Psoas muscle (tissue), 8 donors: ENCODE results near the gene ZNF57. TPM values are rescaled to one million over a fixed set of nuclear protein-coding genes. Genes with fewer than 3 reads are reported as not detected.
"Not testable (repeated sequence)": the region's sequence is repeated elsewhere in the genome, so short reads cannot be mapped to it uniquely, and the experiment has no call there.

Source experiments
- ATAC-seq, 4 donors: fragments of 200-7000 bp; cut with Tn5 transposase; one replicate each; pipeline ENCODE4 v1.9.1; 2020; ENCODE audit warnings: moderate library complexity in 3 of 4, mild to moderate bottlenecking in 2 of 4
- DNase-seq, 2 donors: peaks; one replicate each; pipeline ENCODE4 v3.0.0-alpha.2; 2020
- H3K27ac ChIP-seq: fragments of 200-600 bp; one replicate; pipeline ENCODE4 v1.8.0; 2022
- H3K27me3 ChIP-seq, 3 donors: fragments of 200-600 bp in 1 of 3; one replicate each; pipeline versions ENCODE4 v1.6.1 to v1.8.0; 2013 to 2022; ENCODE audit warnings: low read length in 2 of 3, mild to moderate bottlenecking in 2 of 3, moderate library complexity in 1 of 3; ENCODE audit not compliant: insufficient read depth in 3 of 3
- H3K36me3 ChIP-seq, 2 donors: fragments of 200-600 bp in 1 of 2; one replicate each; pipeline versions ENCODE4 v1.6.1 to v1.8.0; 2013 to 2022; ENCODE audit warnings: low read depth in 1 of 2, mild to moderate bottlenecking in 1 of 2, moderate library complexity in 1 of 2; ENCODE audit not compliant: insufficient read depth in 1 of 2
- H3K4me1 ChIP-seq: fragments of 200-600 bp; one replicate; pipeline ENCODE4 v1.8.0; 2022
- H3K4me3 ChIP-seq: fragments of 200-600 bp; one replicate; pipeline ENCODE4 v1.8.0; 2022; ENCODE audit warnings: mild to moderate bottlenecking
- H3K9me3 ChIP-seq: fragments of 200-600 bp; one replicate; pipeline ENCODE4 v1.8.0; 2022
- CTCF ChIP-seq: fragments of 200-600 bp; IDR thresholded peaks from one replicate; pipeline ENCODE4 v1.8.0; 2022; ENCODE audit warnings: antibody characterized with exemption
- WGBS, 3 donors: extraction: QIAGEN DNeasy Blood & Tissue Kit; methylation state at CpG; one replicate each; pipeline versions ENCODE4 v1.1.6 to v1.1.7; 2013; 5-methylcytosine and 5-hydroxymethylcytosine counted together
- intact Hi-C, 2 donors: fragments of 100-400 bp; cut with DNase I; formaldehyde crosslinking; loops; one replicate each; pipeline versions ENCODE4 v1.11.0 to v1.14.2; 2022
- polyA plus RNA-seq, 3 donors: library from polyadenylated mRNA; stranded (reverse); fragments of 200-250 nt; gene quantifications; one replicate each; pipeline ENCODE4 v1.2.3, GENCODE V29; 2013
- total RNA-seq, 4 donors: library from RNA; stranded (reverse); fragmentation: NEBNext Ultra II Directional in 2 of 4; extraction: Animal tissue kit (Norgen Biotek cat#: 25700) in 2 of 4; gene quantifications; one replicate each; pipeline versions ENCODE4 v1.2.1 to v1.2.4, GENCODE V29; 2021 to 2023
- donor health status: healthy with polysubstance abuse.
- donor health status: DM: no; HTN: no; CAD: no; lungs with moderate emphysema.
- donor health status: Bipolar disorder and iron deficiency.
- donor health status: healthy.
- donor health status: DM: yes; HTN: yes; CAD: no.
- donor health status: DM: no; HTN: no; CAD: no.
- donor health status: DM: no; HTN: no; CAD: no.
- donor health status: DM: yes; HTN: yes; CAD: no.

The ZNF57 gene
- total and polyA plus RNA-seq, 7 donors, result 0.65 to 1.9 (median 1.1) TPM

- Histone ChIP-seq H3K4me3 (no peak overlapping the region), H3K27ac (no peak overlapping the region), H3K9me3 (no peaks in the 10 kb centered on the region), H3K27me3 (no peaks in the 10 kb centered on the region), H3K4me1 (no peaks in the 10 kb centered on the region), H3K36me3 (no peaks in the 10 kb centered on the region)
- 76 to 83% (median 78%) methylated on average over 11 to 12 of the region's 12 CpGs for WGBS, 3 donors
- intact Hi-C loops, result no loop called here
- DNase-seq (no peak), ATAC-seq (no peak)
- TF ChIP-seq CTCF, result no peak
Observed at GRCh38 chr19:2960120-2960519, 59.4 kb downstream of the ZNF57 start.

- TF ChIP-seq CTCF, result peak; percentile 73
- Histone ChIP-seq H3K4me3 (no peak overlapping the region), H3K36me3 (no peaks in the 10 kb centered on the region), H3K4me1 (no peaks in the 10 kb centered on the region), H3K27me3 (no peaks in the 10 kb centered on the region), H3K9me3 (no peaks in the 10 kb centered on the region), H3K27ac (no peak overlapping the region)
- 22 to 35% (median 33%) methylated on average over 17 of the region's 17 CpGs for WGBS, 3 donors
- DNase-seq, result no peak
- intact Hi-C loops, result no loop called here
- ATAC-seq, result peak in 3 of 4 donors; percentile 73 to 85 (median 83)
Observed at GRCh38 chr19:2962018-2962670, 61.4 kb downstream of the ZNF57 start.

DNA sequence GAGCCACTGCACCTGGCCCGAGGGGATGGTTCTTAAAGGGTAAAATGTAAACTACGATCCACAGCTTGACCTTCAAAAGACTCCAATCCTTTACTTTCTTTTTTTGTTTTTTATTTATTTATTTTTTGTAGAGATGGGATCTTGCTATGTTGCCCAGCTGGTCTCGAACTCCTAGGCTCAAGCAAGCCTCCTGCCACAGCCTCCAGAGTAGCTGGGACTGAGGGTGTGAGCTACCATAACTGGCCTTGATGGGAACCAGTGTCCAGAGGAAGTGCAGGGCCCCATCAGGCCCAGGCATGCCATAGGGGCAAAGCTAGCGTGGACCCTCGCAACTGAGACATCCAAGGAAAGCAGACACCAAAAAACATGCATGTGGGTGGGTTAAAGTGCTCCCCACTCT is 62.4 kb downstream of the ZNF57 start:
- no peak for TF ChIP-seq CTCF
- no peak overlapping the region for H3K27ac ChIP-seq
- H3K4me3 ChIP-seq, result no peak overlapping the region
- intact Hi-C loops, result no loop called here
- no peaks in the 10 kb centered on the region for H3K27me3 ChIP-seq
- no peak for DNase-seq
- H3K36me3 ChIP-seq, result no peaks in the 10 kb centered on the region
- H3K9me3 ChIP-seq, result no peaks in the 10 kb centered on the region
- H3K4me1 ChIP-seq, result peaks cover under 1% of the 10 kb centered on the region
- WGBS, 3 donors, result 85 to 93% (median 89%) methylated on average over 5 of the region's 5 CpGs
- ATAC-seq, result no peak

GRCh38 chr19:2963631-2964030 is 62.9 kb downstream of the ZNF57 start:
- H3K9me3 ChIP-seq, H3K27me3 ChIP-seq, H3K4me3 ChIP-seq, H3K27ac ChIP-seq, intact Hi-C loops, DNase-seq, H3K36me3 ChIP-seq, ATAC-seq, H3K4me1 ChIP-seq: not testable (repeated sequence)
- WGBS, 3 donors, result 82 to 85% (median 84%) methylated on average over 12 of the region's 12 CpGs

DNA sequence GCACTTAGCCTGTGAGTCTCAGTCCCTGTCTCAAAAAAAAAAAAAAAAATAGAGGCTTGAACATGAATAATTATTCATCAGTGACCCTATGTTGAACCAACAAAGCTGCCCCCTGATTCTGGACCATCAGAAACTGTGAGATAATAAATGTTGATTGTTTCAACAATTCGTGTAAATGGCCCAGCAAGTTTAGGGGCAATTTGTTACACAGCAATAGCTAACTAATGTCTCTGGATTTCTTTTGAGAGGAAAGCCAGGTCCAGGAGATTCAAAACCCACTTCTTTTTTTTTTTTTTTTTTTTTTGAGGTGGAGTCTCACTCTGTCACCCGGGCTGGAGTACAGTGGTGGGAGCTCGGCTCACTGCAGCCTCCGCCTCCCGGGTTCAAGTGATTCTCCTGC is 64.1 kb downstream of the ZNF57 start:
- WGBS, 3 donors, result 93 to 97% (median 97%) methylated on average over 4 to 5 of the region's 5 CpGs
- H3K9me3 ChIP-seq, result no peaks in the 10 kb centered on the region
- DNase-seq (no peak), ATAC-seq (no peak)
- H3K27me3 ChIP-seq, result no peaks in the 10 kb centered on the region
- H3K4me1 ChIP-seq, result peaks cover 4% of the 10 kb centered on the region
- H3K4me3 ChIP-seq, result no peak overlapping the region
- no peaks in the 10 kb centered on the region for H3K36me3 ChIP-seq
- intact Hi-C loops, result no loop called here
- no peak for TF ChIP-seq CTCF
- H3K27ac ChIP-seq, result no peak overlapping the region
